H4 (cell line): ENCODE data around the gene ERN2. TPM values are rescaled to one million over a fixed set of nuclear protein-coding genes. Genes with fewer than 3 reads are reported as not detected.

Source experiments
- DNase-seq: peaks from one replicate; pipeline ENCODE4 v3.0.0-alpha.2; 2015; ENCODE audit warnings: low spot score
- total RNA-seq: library from RNA; depleted of rRNA; stranded (reverse); fragments of >200 nt; shearing (Covaris generic); gene quantifications from 2 replicates; pipeline ENCODE4 v1.2.3, GENCODE V29; 2014

The ERN2 gene
- total RNA-seq, 1 experiment from 2014 or later: not detected

DNA sequence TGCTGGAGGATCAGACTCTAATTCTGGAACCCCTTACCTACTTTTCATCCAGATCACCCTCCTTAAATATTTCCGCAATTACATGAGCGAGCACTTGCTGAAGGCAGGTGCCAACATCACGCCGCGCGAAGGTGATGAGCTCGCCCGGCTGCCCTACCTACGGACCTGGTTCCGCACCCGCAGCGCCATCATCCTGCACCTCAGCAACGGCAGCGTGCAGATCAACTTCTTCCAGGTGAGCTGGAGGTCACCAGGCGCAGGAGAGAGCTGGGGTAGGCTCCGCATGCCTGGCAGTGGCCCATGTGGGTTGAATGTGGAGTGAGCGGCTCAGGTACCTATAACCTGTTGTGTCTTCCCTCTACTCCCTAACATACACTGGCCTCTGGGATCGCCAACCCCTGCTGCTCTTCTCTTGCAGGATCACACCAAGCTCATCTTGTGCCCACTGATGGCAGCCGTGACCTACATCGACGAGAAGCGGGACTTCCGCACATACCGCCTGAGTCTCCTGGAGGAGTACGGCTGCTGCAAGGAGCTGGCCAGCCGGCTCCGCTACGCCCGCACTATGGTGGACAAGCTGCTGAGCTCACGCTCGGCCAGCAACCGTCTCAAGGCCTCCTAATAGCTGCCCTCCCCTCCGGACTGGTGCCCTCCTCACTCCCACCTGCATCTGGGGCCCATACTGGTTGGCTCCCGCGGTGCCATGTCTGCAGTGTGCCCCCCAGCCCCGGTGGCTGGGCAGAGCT lies 23.4 kb downstream of the ERN2 start:
- no peak for DNase-seq

DNA sequence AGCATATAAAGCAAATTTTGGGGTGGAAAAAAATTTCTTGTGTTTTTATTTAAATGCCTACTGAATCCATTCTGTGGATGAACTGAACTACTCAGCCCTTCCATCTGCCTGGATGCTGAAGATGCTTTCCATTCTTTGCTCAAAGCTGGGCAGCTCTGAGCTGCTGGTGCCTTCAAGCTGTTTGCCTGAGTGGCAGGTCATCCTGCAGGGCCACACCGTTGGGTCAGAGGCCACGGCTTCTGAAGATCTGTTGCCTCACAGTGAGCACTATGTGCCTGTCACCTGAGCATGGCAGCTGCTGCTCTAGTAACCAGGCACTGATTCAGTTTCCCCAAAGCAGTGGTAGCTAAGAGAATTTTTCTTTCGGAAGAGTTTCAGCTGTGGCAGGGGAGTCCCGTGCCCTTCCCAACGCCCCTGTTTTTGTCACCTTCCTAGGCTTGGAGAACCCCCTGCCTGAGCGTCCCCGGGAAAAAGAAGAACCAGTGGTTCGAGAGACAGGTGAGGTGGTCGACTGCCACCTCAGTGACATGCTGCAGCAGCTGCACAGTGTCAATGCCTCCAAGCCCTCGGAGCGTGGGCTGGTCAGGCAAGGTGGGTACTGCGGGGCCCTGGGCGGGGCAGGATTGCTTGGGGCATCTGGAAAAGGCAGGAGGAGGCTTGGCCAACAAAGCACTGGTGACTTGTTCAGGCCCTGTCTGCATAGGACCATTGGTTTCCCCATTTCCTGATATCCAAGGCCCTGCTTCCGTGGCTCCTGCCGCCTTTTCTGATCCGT lies 25.8 kb downstream of the ERN2 start:
- DNase-seq: no peak

DNA sequence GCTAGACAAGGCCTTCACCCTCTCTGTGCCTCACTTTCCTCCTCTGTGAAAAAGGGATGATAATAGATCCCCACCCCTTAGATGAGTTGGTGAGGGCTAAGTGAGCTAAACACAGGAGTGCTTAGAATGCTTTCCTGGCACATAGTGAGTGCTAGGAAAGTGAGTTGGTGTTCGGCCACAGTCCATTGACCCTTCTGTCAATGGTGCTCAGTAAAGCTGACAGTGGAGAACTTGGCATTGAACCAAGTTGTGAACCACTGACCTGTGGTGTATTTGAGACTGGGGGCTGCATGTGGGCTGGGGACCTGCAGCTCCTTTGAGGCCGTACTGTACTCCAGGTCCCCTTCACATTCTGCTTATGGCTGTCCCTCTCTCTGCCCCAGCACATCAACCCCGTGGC lies 29.5 kb downstream of the ERN2 start:
- DNase-seq: no peak

DNA sequence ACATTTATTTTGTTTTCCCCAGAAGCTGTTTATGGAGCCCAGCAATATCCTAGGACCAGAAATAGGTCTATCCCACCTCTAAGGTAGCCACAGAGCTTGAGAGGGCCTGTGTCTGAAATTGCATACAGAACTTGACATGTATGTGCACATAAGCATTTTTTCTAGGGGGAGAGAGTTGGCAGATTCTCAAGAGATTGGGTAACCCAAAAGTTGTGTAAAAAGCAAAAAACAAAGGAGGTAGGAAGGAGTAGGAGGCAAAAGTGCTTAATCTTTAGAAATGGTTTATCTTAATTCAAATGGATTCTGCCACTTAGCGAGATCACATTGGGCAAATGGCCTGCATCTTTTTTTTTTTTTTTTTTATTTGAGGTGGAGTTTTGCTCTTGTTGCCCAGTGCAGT lies 30.8 kb downstream of the ERN2 start:
- no peak for DNase-seq

DNA sequence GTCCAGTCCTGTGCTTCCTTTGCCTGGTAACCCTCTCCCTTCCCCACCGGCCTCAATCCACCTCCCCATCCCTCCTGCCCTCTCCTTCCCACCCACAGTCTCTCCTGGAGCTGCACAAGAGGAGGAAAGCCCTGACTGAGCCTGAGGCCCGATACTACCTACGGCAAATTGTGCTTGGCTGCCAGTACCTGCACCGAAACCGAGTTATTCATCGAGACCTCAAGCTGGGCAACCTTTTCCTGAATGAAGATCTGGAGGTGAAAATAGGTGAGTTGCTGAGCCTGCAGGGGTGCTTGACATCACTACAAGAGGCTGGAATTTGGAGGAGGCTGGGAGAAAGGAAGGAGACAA lies 33.1 kb downstream of the ERN2 start:
- no peak for DNase-seq

DNA sequence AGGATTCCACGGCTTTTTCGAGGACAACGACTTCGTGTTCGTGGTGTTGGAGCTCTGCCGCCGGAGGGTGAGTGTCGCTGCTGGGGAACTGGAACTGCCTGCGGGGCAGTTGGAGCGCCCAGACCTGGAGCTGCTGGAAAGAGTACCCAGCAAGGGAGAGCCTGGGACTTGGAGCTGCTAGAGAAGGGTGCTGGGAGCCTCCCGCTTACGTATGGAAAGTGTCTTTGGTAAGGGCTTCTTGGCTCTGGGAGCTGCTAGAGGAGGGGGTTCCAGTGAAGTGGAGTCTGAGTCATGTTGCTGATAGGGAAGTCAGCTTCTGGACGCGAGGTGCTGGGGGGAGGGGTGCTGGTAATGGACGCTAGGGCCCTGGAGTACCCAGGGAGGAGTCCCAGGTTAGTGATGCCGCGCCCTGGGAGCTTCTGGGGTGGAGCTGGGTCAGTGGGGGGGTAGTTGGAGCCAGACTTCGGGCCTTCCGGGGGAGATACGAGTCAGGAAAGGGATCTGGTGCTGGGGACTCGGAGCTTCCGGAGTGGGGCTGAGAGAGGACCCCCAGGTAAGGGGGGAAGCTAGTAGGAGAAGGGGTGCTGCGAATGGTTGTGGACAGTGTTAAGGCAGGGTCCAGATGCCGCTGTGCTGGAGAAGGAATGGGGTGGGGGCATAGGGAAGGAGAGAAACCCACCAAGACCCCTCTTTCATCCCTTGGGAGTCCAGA lies 33.6 kb downstream of the ERN2 start:
- peak; percentile 31 for DNase-seq

DNA sequence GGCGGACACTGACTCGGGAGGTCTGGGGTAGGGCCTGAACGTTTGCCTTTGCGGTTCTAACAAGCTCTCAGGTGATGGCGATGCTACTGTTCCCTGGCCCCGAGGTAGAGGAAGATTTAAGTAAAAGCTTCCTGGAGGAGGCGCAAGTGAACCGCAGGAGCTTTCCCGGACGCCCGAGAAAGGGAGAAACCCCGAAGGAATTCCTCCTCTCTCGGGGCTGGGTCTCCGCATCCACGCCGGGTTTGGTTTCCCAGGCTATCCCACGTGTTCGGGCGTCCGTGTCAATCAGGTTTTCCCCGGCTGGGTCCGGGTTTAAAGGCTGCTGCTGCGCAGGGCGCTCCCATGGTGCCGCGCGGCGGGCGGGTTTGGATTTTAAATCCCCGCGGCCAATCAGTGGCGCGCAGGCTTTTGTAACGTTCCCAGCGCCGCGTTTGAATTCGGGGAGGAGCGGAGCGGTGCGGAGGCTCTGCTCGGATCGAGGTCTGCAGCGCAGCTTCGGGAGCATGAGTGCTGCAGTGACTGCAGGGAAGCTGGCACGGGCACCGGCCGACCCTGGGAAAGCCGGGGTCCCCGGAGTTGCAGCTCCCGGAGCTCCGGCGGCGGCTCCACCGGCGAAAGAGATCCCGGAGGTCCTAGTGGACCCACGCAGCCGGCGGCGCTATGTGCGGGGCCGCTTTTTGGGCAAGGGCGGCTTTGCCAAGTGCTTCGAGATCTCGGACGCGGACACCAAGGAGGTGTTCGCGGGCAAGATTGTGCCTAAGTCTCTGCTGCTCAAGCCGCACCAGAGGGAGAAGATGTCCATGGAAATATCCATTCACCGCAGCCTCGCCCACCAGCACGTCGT lies 34.4 kb downstream of the ERN2 start, which contains the start of gene PLK1:
Gene PLK1 (plus strand): TSS at position 460 of the 844 bp plus-strand sequence. CDS start 44 bp downstream, at position 504.
- DNase-seq: peak; percentile 75

DNA sequence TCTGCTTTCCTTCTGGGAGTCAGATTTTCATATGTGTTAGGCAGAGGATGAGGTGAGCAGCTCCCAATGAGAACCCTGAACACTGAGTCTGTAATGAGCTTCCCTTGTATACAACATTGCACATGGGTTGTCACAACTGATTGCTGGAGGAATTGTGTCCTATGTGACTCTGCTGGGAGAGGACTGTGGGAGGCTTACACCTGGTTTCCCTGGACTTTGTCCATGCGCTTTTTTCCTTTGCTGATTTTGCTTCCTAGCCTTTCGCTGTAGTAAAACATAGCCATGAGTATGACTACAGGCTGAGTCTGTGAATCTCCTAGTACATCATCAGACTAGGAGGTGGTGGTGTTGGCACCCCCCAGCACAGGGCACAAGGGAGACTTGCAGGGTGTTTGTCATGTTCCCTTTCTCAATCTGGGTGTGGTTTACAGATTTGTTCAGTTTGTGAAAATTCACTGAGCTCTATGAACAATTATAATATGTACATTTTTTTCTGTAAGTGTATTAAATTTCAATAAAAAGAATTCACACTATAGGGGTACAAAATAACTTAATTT lies 36.0 kb downstream of the ERN2 start:
- no peak for DNase-seq

DNA sequence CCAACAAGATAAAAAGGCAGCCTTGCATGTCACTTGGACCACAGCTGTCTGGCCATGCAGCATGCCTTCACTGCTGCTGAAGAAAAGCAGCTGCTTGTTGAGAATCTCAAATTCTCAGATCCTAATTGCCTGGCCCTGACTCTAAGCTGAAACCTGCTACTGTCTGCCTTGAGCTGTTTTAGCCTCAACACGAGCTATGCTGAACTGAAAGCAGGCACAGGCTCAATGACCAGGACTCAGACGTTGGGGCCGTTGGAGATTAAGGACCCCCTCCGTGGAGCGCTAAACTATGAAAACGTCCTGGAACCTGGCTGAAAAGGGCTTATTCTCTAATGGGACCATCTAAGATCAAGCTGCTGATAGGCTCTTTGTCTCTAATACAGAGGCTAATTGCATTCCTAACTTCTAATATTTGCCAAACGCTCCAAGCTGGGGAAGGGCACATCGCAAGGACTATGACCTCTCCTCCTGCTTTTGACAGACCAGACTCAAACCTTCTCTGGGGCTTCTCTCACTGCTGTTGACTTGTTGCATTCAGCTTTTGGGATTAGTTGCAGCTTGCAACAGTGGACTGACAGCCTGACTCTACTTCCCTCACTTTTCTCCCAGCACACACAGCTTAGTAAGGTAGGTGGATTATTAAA lies 38.9 kb downstream of the ERN2 start:
- DNase-seq: no peak

DNA sequence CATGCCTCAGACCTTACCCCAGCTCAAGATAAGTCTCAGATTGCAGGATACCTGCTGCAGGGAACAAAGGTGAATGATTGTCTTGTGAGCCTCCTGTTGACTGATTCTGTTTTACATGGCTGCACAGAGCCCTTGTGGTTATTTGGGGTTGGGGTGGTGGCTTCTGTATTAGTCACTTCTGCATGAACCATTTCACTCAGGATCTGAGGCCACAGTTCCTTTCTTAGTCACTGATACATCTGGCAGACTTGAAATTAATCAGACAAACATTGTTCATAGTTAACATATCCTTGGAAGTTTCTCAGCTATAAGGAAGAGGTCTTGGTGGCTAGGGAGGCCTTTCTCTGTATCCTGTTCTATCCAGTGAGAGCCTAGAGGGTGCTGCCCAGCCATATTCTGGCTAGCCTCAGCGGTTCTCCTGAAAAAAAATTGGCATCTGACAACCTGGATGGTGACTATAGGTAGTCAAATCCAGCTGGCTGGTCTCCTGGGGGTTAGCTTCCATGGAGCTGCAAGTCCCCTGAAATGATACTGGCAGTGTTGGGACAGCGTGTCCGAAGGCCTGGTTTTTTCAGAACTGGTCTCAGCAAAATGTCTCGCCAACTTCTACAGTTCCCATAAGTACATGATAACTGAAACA lies 42.8 kb downstream of the ERN2 start:
- DNase-seq: no peak

DNA sequence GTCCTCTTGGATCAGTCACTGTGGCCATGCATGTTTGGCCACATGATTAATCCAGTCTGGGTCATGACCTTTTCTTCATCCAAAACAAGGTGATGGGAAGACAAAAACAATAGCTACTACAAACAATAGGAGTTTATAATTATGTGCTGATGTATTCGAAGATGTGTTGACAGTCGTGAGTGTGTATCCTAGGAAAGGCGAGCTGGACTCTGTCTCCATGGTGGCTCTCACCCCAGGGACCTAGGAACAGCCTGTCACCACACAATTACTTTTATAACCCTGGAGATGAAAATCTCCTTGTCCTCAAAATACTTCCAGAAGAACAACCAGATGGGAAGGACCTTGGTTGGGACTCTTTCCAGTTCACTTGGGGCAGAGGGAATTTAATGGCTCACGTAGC lies 44.1 kb downstream of the ERN2 start:
- no peak for DNase-seq

DNA sequence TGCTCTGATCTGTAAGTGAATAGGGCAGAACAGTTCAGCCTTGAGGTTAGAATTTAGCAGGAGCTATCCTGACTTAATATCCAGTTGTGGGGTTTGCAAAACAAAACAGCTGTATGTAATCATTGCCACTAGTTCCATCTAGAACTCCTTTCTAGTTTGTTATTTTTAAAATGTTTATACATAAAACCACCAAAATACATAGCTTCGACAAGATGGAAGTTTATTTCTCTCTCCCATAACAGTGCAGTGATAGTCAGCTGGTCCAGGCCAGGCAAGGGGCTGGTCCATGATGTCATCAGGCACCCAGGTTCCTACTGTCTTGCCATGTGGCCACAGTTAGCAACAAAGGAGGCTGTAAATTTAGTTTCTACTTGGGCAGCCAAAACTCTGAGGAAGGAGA lies 44.8 kb downstream of the ERN2 start:
- DNase-seq: no peak

DNA sequence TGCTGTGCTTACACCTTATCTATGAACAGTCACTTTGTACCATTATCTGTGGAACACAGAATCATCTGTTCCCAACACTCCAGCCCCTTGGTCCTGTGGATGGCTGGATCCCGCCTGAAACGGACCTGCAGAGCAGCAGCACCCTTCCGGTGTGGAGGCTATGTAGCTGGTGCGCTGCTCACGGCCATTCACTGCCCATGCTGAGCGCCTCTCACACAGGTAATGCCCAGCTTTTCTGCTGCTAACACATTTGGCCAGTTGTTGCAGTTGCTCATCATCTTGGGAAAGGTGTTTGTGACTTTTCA lies 45.7 kb downstream of the ERN2 start:
- DNase-seq: no peak

DNA sequence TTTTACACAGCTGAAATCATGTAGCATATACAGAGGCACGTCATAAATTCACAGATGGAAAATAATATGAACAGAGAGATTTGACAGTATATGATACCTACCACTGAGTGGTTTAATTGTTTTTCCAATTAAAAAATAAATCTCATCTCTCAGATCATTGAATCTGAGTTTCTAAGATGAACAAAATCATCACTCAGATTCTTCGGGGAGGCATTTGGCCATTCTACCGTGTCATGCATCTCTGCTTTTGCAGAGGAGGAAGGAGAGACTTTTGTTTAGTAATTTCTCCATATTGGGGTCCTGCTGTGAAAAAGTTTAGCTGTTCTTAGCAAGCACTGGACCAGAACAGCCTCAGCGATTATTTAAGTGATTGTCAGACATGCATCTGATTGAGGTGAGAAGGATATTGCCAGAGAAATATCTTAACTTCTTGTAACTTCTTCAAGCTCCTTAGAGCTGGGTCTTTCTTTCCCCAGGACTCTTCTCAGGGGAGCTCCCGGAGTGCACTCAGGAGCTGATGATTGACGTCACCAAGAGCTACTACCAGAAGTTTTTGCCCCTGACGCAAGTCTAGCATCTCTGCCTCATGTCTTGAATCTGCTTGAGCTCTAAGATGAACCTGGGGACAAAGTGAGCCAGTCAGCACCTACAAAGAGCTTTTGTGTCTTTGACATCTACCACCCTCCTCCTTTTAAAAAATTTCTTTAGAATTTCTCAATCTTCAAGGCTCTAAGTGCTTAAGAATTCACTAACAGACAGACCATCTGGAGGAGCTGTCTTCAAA lies 46.3 kb downstream of the ERN2 start:
- DNase-seq: no peak

DNA sequence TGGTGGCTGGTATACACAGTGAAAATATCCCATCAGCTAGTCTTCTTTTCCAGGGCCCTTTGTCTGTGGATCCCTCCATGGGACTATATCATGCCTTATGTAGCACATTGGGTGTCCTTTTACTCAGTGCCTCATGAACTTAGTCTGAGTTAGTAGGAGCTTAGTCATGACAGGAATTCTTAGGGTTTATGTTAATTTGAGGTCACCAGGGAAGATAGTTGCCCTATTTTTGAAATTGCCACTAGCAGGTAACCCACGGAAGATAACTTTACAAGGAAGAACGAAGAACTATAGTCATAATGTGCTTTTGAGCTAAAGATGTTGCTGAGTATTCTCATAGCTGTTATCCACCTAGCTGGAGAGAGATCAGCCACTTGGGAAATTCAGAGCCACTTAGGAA lies 49.1 kb downstream of the ERN2 start:
- no peak for DNase-seq

DNA sequence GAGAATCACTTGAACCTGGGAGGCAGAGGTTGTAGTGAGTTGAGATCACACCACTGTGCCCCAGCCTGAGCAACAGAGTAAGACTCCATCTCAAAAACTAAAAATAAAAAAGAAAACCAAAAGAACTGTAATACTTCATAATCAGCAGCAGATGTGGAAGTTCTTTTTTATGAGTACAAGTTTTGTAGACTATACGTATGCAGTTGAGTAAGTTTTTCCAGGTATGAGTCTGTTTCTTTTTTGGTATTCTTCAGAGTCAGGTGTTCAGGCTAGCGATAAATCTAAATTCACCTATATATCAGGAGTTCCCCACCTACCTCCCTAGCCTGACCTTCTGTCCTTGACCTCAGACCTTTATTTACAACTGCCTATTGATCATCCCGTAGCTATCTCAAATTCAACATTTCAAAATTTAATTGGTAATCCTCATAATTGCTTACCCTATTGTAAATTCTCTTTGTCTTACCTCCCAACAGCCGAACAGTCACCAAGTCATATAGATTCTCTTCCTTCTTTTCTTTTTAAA lies 61.0 kb downstream of the ERN2 start:
- DNase-seq: no peak

DNA sequence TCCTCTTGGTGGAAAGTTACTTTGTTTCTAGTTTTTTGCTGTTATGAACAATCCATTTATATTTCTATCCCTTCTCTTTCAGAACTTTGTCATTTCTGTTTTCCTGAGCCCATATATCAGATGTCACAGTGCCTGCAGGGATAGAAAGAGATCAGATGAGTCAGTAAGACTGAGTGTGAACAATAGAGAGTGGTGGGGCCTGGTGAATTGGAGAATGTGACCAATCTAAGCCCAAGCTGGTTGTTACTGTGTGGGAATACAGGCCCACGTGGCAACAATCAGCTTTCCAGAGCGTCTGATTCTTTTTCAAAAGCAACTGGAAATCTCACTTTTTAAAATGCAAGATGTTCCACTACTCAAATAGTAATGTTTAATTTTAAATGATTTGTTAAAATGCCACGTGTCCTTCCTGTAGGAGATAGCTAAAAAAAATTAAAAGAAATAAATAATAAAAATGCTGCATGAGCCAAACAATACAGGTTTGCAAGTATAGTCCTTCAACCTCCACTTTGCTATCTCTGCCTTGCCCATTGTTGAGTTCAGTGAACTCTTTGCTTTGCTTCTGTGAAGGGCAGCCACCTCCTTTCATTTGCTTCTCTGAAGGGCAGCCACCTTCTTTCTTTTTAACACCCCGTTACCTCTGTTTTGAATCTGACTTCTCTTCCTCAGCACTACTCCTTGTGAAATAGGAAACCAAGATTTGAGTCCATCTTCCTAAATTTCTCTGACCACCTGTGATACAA lies 62.2 kb downstream of the ERN2 start:
- DNase-seq: no peak

DNA sequence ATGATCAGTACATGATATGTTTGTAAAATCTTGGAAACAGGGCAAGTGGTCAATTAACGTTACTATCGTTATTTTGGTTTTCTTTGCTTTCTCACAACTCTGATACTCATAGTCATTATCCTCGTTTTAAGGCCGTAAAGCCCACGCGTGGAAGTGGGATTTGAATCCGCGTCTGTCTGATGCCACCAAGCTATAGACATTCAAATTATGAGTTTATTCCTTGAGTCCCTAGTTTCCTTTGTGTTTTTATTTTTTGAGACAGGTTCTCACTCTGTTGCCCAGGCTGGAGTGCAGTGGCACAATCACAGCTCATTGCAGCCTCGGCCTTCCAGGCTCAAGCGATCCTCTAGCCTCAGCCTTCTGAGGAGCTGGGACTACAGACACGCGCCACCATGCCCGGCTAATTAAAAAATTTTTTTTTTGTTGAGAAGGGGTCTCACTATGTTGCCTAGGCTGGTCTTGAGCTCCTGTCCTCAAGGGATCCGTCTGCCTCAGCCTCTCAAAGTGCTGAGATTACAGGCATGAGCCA lies 70.7 kb downstream of the ERN2 start:
- no peak for DNase-seq
